H1 (cell line): Measurements from ENCODE around the gene FHIT. TPM values are rescaled to one million over a fixed set of nuclear protein-coding genes. Genes with fewer than 3 reads are reported as not detected.

Experiments
- CTCF ChIA-PET: fragments of 300-600 bp; sonication (Branson Sonifier 250); formaldehyde crosslinking; loops from one replicate; lab custom pipeline; 2021; ENCODE audit not compliant: partially characterized antibody; lab: Charles Lee
- POLR2A ChIA-PET: fragments of 300-600 bp; sonication (Branson Sonifier 250); formaldehyde crosslinking; loops from one replicate; lab custom pipeline; 2021; ENCODE audit warnings: inconsistent platforms; ENCODE audit not compliant: partially characterized antibody; lab: Charles Lee
- DNase-seq, 2 experiments: peaks; one replicate each; pipeline versions ENCODE4 v3.0.0 to v3.0.0-alpha.2; 2010 to 2022; ENCODE audit warnings: low spot score in 2 of 2, low read depth in 1 of 2, mixed read lengths in 1 of 2
- FAIRE-seq: peaks from 2 replicates; lab custom pipeline; 2011; peaks lifted over from hg19 to GRCh38; lab: Jason Lieb, UNC
- H2AFZ ChIP-seq: 2 replicates; pipeline ENCODE4 v1.8.1; 2012; ENCODE audit warnings: low read length, inconsistent platforms
- H2AK5ac ChIP-seq: 2 replicates; pipeline ENCODE4 v1.6.1; 2013; ENCODE audit warnings: low read depth, low read length
- H2BK120ac ChIP-seq: replicated peaks from 2 replicates; pipeline ENCODE3; 2013; ENCODE audit warnings: low read depth, low read length, inconsistent platforms
- H2BK12ac ChIP-seq: 2 replicates; pipeline ENCODE4 v1.6.1; 2013; ENCODE audit warnings: low read depth, low read length
- H2BK15ac ChIP-seq: 2 replicates; pipeline ENCODE4 v1.6.1; 2013; ENCODE audit warnings: low read length
- H2BK20ac ChIP-seq: 2 replicates; pipeline ENCODE4 v1.6.1; 2013; ENCODE audit warnings: low read length
- H2BK5ac ChIP-seq: 2 replicates; pipeline ENCODE4 v1.6.1; 2013; ENCODE audit warnings: low read depth, low read length
- H3K14ac ChIP-seq: 2 replicates; pipeline ENCODE4 v1.6.1; 2013; ENCODE audit warnings: inconsistent platforms; ENCODE audit not compliant: insufficient read length
- H3K18ac ChIP-seq: 2 replicates; pipeline ENCODE4 v1.6.1; 2013; ENCODE audit warnings: low read length; ENCODE audit errors: extremely low read depth
- H3K23ac ChIP-seq: 2 replicates; pipeline ENCODE4 v1.6.1; 2013; ENCODE audit warnings: inconsistent platforms; ENCODE audit not compliant: insufficient read length
- H3K23me2 ChIP-seq: 2 replicates; pipeline ENCODE4 v1.6.1; 2013; ENCODE audit warnings: low read depth, low read length
- H3K27ac ChIP-seq: 2 replicates; pipeline ENCODE4 v1.6.1; 2011; ENCODE audit warnings: low read depth, low read length, inconsistent platforms
- H3K27me3 ChIP-seq, 4 experiments: replicated peaks in 1 of 4; 1 replicate in 1 of 4; 2 replicates in 3 of 4; pipeline versions ENCODE4 v1.6.1 to v1.8.1; 2011 to 2013; ENCODE audit warnings: low read length in 3 of 4, mild to moderate bottlenecking in 3 of 4, inconsistent platforms in 2 of 4, mixed read lengths in 2 of 4, moderate library complexity in 1 of 4; ENCODE audit not compliant: control insufficient read depth in 3 of 4, insufficient read depth in 3 of 4; ENCODE audit errors: extremely low read depth in 1 of 4
- H3K36me3 ChIP-seq, 4 experiments: 2 replicates each; pipeline versions ENCODE4 v1.6.1 to v1.8.1; 2011 to 2013; ENCODE audit warnings: mild to moderate bottlenecking in 4 of 4, low read length in 3 of 4, moderate library complexity in 2 of 4, control low read depth in 1 of 4, inconsistent platforms in 1 of 4; ENCODE audit not compliant: insufficient read depth in 4 of 4, control insufficient read depth in 2 of 4
- H3K4ac ChIP-seq: replicated peaks from 2 replicates; pipeline ENCODE3; 2013; ENCODE audit warnings: low read length, low read depth, mixed read lengths, inconsistent platforms; ENCODE audit not compliant: insufficient read length
- H3K4me1 ChIP-seq, 4 experiments: replicated peaks in 1 of 4; 1 replicate in 1 of 4; 2 replicates in 3 of 4; pipeline versions ENCODE4 v1.6.1 to v1.8.1; 2011 to 2013; ENCODE audit warnings: low read length in 3 of 4, inconsistent platforms in 2 of 4, mixed read lengths in 1 of 4; ENCODE audit not compliant: insufficient read depth in 4 of 4, control insufficient read depth in 3 of 4
- H3K4me2 ChIP-seq, 2 experiments: 2 replicates each; pipeline versions ENCODE4 v1.6.1 to v1.8.1; 2011 to 2013; ENCODE audit warnings: low read depth in 2 of 2, low read length in 2 of 2, control low read depth in 1 of 2, inconsistent platforms in 1 of 2, mild to moderate bottlenecking in 1 of 2; ENCODE audit not compliant: insufficient read depth in 1 of 2
- H3K4me3 ChIP-seq, 4 experiments: fragments of 200-600, 300-600 bp in 1 of 4; sonication (generic), shearing (Covaris generic), sonication (Bioruptor Twin) in 1 of 4; 2 replicates each; pipeline versions ENCODE4 v1.5.1 to v1.8.1; 2011 to 2016; ENCODE audit warnings: low read length in 4 of 4, low read depth in 3 of 4, control low read depth in 2 of 4, inconsistent platforms in 2 of 4, mild to moderate bottlenecking in 2 of 4, mixed read lengths in 1 of 4, moderate library complexity in 1 of 4; ENCODE audit not compliant: insufficient read depth in 2 of 4; ENCODE audit errors: extremely low read depth in 1 of 4
- H3K56ac ChIP-seq: replicated peaks from 2 replicates; pipeline ENCODE3; 2013; ENCODE audit warnings: low read depth, mild to moderate bottlenecking, mixed read lengths, low read length, inconsistent platforms; ENCODE audit not compliant: insufficient read length
- H3K79me1 ChIP-seq: 2 replicates; pipeline ENCODE4 v1.6.1; 2013; ENCODE audit warnings: low read depth, low read length, control low read depth
- H3K79me2 ChIP-seq, 2 experiments: 2 replicates each; pipeline versions ENCODE4 v1.6.1 to v1.8.1; 2012 to 2013; ENCODE audit warnings: low read length in 2 of 2, mild to moderate bottlenecking in 2 of 2, inconsistent platforms in 1 of 2; ENCODE audit not compliant: insufficient read depth in 2 of 2, control insufficient read depth in 1 of 2
- H3K9ac ChIP-seq, 4 experiments: replicated peaks in 1 of 4; 1 replicate in 1 of 4; 2 replicates in 3 of 4; pipeline versions ENCODE4 v1.6.1 to v1.8.1; 2011 to 2013; ENCODE audit warnings: low read depth in 3 of 4, low read length in 3 of 4, control low read depth in 2 of 4, mild to moderate bottlenecking in 2 of 4, moderate library complexity in 2 of 4, inconsistent platforms in 1 of 4; ENCODE audit errors: extremely low read depth in 1 of 4
- H3K9me3 ChIP-seq, 2 experiments: 2 replicates each; pipeline versions ENCODE4 v1.6.1 to v1.8.1; 2012 to 2013; ENCODE audit warnings: mild to moderate bottlenecking in 2 of 2, moderate library complexity in 2 of 2, control low read depth in 1 of 2, inconsistent platforms in 1 of 2, low read depth in 1 of 2, low read length in 1 of 2, mixed read lengths in 1 of 2; ENCODE audit not compliant: insufficient read depth in 2 of 2
- H4K20me1 ChIP-seq, 2 experiments: replicated peaks in 1 of 2; 2 replicates each; pipeline versions ENCODE3 to v1.8.1; 2011 to 2013; ENCODE audit warnings: inconsistent platforms in 2 of 2, low read length in 2 of 2, mild to moderate bottlenecking in 1 of 2; ENCODE audit not compliant: insufficient read depth in 2 of 2, control insufficient read depth in 1 of 2
- H4K5ac ChIP-seq: 2 replicates; pipeline ENCODE4 v1.6.1; 2013; ENCODE audit warnings: low read length, low read depth, mixed read lengths, inconsistent platforms; ENCODE audit not compliant: insufficient read length
- H4K8ac ChIP-seq: 2 replicates; pipeline ENCODE4 v1.8.0; 2013; ENCODE audit warnings: mild to moderate bottlenecking, moderate library complexity, low read length, inconsistent platforms; ENCODE audit not compliant: insufficient read depth; ENCODE audit errors: extremely low read depth
- H4K91ac ChIP-seq: replicated peaks from 2 replicates; pipeline ENCODE3; 2013; ENCODE audit warnings: low read length, mixed read lengths, inconsistent platforms; ENCODE audit not compliant: insufficient read length
- CBX8 ChIP-seq: fragments of 300-800, 300-1000 bp; sonication (generic); IDR thresholded peaks from 2 replicates; pipeline ENCODE4 v1.7.1; 2016; ENCODE audit warnings: low read depth, low read length, borderline replicate concordance
- CHD1 ChIP-seq: IDR thresholded peaks from 2 replicates; pipeline ENCODE4 v1.6.1; 2012; ENCODE audit warnings: low read depth, low read length, improper control_type of control experiment
- SP1 ChIP-seq: IDR thresholded peaks from 2 replicates; pipeline ENCODE4 v1.6.1; 2011; ENCODE audit warnings: low read depth, low read length
- WGBS, 2 experiments: shearing (Covaris generic) in 1 of 2; methylation state at CpG; one replicate each; pipeline versions ENCODE4 v1.1.6 to v1.1.7; 2013 to 2015; ENCODE audit warnings: low lambda C conversion rate in 2 of 2, mixed read lengths in 2 of 2, inconsistent platforms in 1 of 2, low coverage in 1 of 2, missing lambda C conversion rate in 1 of 2; ENCODE audit not compliant: insufficient replicate concordance in 2 of 2, insufficient coverage in 1 of 2, insufficient read length in 1 of 2; ENCODE audit errors: extremely low coverage in 1 of 2, missing lambda C conversion rate in 1 of 2; 5-methylcytosine and 5-hydroxymethylcytosine counted together
- polyA plus RNA-seq, 7 experiments: library from polyadenylated mRNA; depleted of rRNA in 3 of 7; stranded (reverse) in 5 of 7; unstranded in 2 of 7; fragments of >200 nt in 5 of 7; fragments of 200-250 nt in 2 of 7; gene quantifications; 1 replicate in 5 of 7; 2 replicates in 1 of 7; 4 replicates in 1 of 7; pipeline versions ENCODE4 v1.2.1 to v1.2.3, GENCODE V29; 2011 to 2013; ENCODE audit warnings: missing spikeins in 2 of 7, mixed read lengths in 2 of 7
- total RNA-seq: library from RNA; stranded (reverse); fragmentation: NEBNext Ultra II Directional; extraction: Animal tissue kit (Norgen Biotek cat#: 25700); gene quantifications from 2 replicates; pipeline ENCODE4 v1.2.1, GENCODE V29; 2021
- TF ChIP-seq, protein P1 (sequence below): IDR thresholded peaks from 2 replicates; pipeline ENCODE4 v1.6.1; 2011; ENCODE audit warnings: low read depth, mild to moderate bottlenecking, low read length; ENCODE audit not compliant: insufficient read depth

Gene FHIT
- total and polyA plus RNA-seq, 2 of the 8 experiments (the other 6 are each of a cell fraction or from before 2014, with no cell fraction given): 1.2 to 3.2 TPM

DNA sequence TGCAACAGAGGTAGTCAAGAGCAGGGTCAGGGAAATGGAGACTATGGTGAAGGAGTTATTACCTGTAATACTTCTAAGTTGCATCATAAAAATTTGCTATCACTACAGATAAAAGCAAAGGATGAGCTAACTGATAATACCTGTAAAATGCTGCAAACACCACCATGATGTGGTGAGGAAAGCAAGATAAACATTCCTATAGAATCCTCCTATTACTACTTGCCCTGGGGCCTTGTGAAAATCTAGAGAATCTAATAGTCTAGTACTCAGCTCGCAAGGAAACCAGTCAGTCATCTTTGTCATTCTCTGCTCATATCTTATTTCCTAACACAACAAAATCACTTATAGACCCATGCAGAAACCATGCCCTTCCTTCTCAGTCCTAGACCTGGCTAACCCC, 899.8 kb downstream of the FHIT start:
- H4K5ac ChIP-seq: no peak overlapping the region
- no peaks in the 10 kb centered on the region for H3K4me1 ChIP-seq
- WGBS, 2 experiments: 88% methylated on average over 1 of the region's 1 CpG; no CpG with 5 or more reads in 1 of the 2 experiments
- H2BK5ac ChIP-seq: no peak overlapping the region
- H3K79me2 ChIP-seq: no peaks in the 10 kb centered on the region
- no peak overlapping the region for H3K4me3 ChIP-seq
- no peak overlapping the region for H2BK15ac ChIP-seq
- H4K91ac ChIP-seq: no peak overlapping the region
- POLR2A ChIA-PET: no interaction called here
- no peak overlapping the region for H3K23ac ChIP-seq
- CTCF ChIA-PET: interaction anchor here (1.4 to 1.5 kb wide), 2 partner anchors 80 to 396 kb away, joined by 4 read pairs; no protein-coding TSS in a partner anchor
- H3K36me3 ChIP-seq: no peaks in the 10 kb centered on the region
- H3K9ac ChIP-seq: no peak overlapping the region
- no peak overlapping the region for H3K56ac ChIP-seq
- no peaks in the 10 kb centered on the region for H4K20me1 ChIP-seq
- no peak overlapping the region for H3K14ac ChIP-seq
- no peak for DNase-seq
- H3K18ac ChIP-seq: no peak overlapping the region
- no peak overlapping the region for H2BK12ac ChIP-seq
- FAIRE-seq: no peak
- no peak overlapping the region for H3K4me2 ChIP-seq
- H2BK120ac ChIP-seq: no peak overlapping the region
- H3K9me3 ChIP-seq: no peaks in the 10 kb centered on the region
- no peak overlapping the region for H3K4ac ChIP-seq
- H2AK5ac ChIP-seq: no peak overlapping the region
- no peaks in the 10 kb centered on the region for H3K27me3 ChIP-seq
- H3K79me1 ChIP-seq: no peaks in the 10 kb centered on the region
- no peaks in the 10 kb centered on the region for H3K23me2 ChIP-seq
- no peak overlapping the region for H2AFZ ChIP-seq
- no peak overlapping the region for H2BK20ac ChIP-seq
- no peak overlapping the region for H4K8ac ChIP-seq
- H3K27ac ChIP-seq: no peak overlapping the region
- TF ChIP-seq CHD1: no peak
- TF ChIP-seq, protein P1, sequence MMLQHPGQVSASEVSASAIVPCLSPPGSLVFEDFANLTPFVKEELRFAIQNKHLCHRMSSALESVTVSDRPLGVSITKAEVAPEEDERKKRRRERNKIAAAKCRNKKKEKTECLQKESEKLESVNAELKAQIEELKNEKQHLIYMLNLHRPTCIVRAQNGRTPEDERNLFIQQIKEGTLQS: no peak
- TF ChIP-seq SP1: no peak
- no peak for TF ChIP-seq CBX8
